ENCODE data around the gene VSIR. TPM values are rescaled to one million over a fixed set of nuclear protein-coding genes. Genes with fewer than 3 reads are reported as not detected.

Gene VSIR
- total and polyA plus RNA-seq, 9 of the 15 experiments (the other 6 are each of a cell fraction or from before 2014, with no cell fraction given), result 0.14 to 20.5 (median 9.3) TPM

GRCh38 chr10:71782221-71782916 is 9.0 kb upstream of the VSIR start (continued):
- no peak for TF ChIP-seq SP2 (IDR thresholded peaks at IDR 0.05; ENCODE audit: extremely low read depth, low read depth, low read length, poor library complexity, severe bottlenecking)
- TF ChIP-seq MBD2 (IDR thresholded peaks at IDR 0.05; ENCODE audit: borderline replicate concordance, low read depth), result no peak
- no peak for TF ChIP-seq KAT8 (IDR thresholded peaks at IDR 0.05; ENCODE audit: low read depth)
- no peak for TF ChIP-seq CGGBP1 (CRISPR knock-in tag; IDR thresholded peaks at IDR 0.05)
- TF ChIP-seq PRMT5 (CRISPR knock-in tag; IDR thresholded peaks at IDR 0.05), result no peak

GRCh38 chr10:71780719-71781118 is 7.4 kb upstream of the VSIR start:
- peak; percentile 92 for FAIRE-seq
- no peaks in the 10 kb centered on the region for H3K9me3 ChIP-seq (replicated peaks; ENCODE audit: control insufficient read depth, insufficient read depth, low read depth, low read length)
- POLR2A ChIA-PET, result no interaction called here
- in situ Hi-C loops (cut with MboI), result no loop called here
- H3K36me3 ChIP-seq (ENCODE audit: control insufficient read depth, insufficient read depth, low read length), result no peaks in the 10 kb centered on the region
- intact Hi-C loops (cut with micrococcal nuclease), result loop anchor here (1.0 to 2.0 kb wide), 3 partner anchors 32 to 268 kb away; no protein-coding TSS in a partner anchor
- CTCF ChIA-PET (ENCODE audit: low intra/inter-chr PET ratio), result interaction anchor here (0.7 to 1.7 kb wide), 3 partner anchors 31 to 787 kb away, joined by 3 to 22 read pairs (median 4); no protein-coding TSS in a partner anchor
- peak; percentile 68 for ATAC-seq
- no peaks in the 10 kb centered on the region for H3K9me1 ChIP-seq (ENCODE audit: control insufficient read depth, insufficient read depth, low read length)
- H3K27ac ChIP-seq (ENCODE audit: extremely low read depth, low read depth, low read length), result no peak overlapping the region
- peaks cover 25 to 57% of the 10 kb centered on the region in 2 experiments for H3K27me3 ChIP-seq (ENCODE audit: control insufficient read depth in 2 of 2, insufficient read depth in 2 of 2, low read length in 2 of 2)
- no peaks in the 10 kb centered on the region for H3K79me2 ChIP-seq (ENCODE audit: control insufficient read depth, insufficient read depth, low read length)
- WGBS (ENCODE audit: insufficient coverage, low coverage, missing lambda C conversion rate), result 15% methylated on average over 9 of the region's 9 CpGs
- H3K9ac ChIP-seq (ENCODE audit: insufficient read depth in 1 of 2, low read depth in 2 of 2, low read length in 2 of 2), result no peak overlapping the region
- H3K4me3 ChIP-seq, result no peak overlapping the region
- H2AFZ ChIP-seq (ENCODE audit: low read depth, low read length), result no peak overlapping the region
- H3K4me2 ChIP-seq (ENCODE audit: insufficient read depth, low read length), result no peak overlapping the region
- DNase-seq (ENCODE audit: extremely low read depth in 1 of 4, low spot score in 3 of 4), result peak; percentile 38 to 66 (median 50)
- H4K20me1 ChIP-seq (replicated peaks; ENCODE audit: control insufficient read depth, insufficient read depth, low read length), result 0 out of 2 replicates have a peak, but pooled peaks cover 6% of the 10 kb centered on the region
- peaks cover 0 to 3% of the 10 kb centered on the region in 2 experiments; a peak in 2 of 5 replicates for H3K4me1 ChIP-seq (replicated peaks in 1 of 2; ENCODE audit: control insufficient read depth in 2 of 2, insufficient read depth in 2 of 2, low read length in 2 of 2)
- no TSS peak for BruUV-seq (replicated peaks)
- no peak for TF ChIP-seq NKRF (IDR thresholded peaks at IDR 0.05; ENCODE audit: borderline replicate concordance)
- no peak for TF ChIP-seq SMARCC2 (IDR thresholded peaks at IDR 0.05; ENCODE audit: low read depth)
- no peak for TF ChIP-seq MYBL2 (IDR thresholded peaks at IDR 0.05; ENCODE audit: low read depth)
- TF ChIP-seq MYBL2 (CRISPR knock-in tag; IDR thresholded peaks at IDR 0.05; ENCODE audit: borderline replicate concordance), result no peak
